ENCODE results near the gene MLST8.
A peak's percentile ranks its signal among the peaks of the same experiment; 100 is the strongest.

The MLST8 gene

GRCh38 chr16:2229632-2230250 is 24.5 kb downstream of the MLST8 start (continued):
- TF ChIP-seq ZNF202 (tag by site-specific recombination; IDR thresholded peaks at IDR 0.05; ENCODE audit: borderline replicate concordance): no peak

GRCh38 chr16:2230376-2230775 is 25.1 kb downstream of the MLST8 start:
- TF ChIP-seq EGR2 (tag by site-specific recombination; IDR thresholded peaks at IDR 0.05; ENCODE audit: low read depth): peak; percentile 62; the same call in 1 of the 2 replicates
- peak; percentile 51 for TF ChIP-seq ZFHX2 (tag by site-specific recombination; conservative IDR thresholded peaks at IDR 0.05)
- peak; percentile 29 for TF ChIP-seq SP2 (tag by site-specific recombination; IDR thresholded peaks at IDR 0.05)
- TF ChIP-seq HOXC10 (CRISPR knock-in tag; IDR thresholded peaks at IDR 0.05): no peak
- Histone ChIP-seq H3K9me3 (ENCODE audit: control insufficient read depth, insufficient read depth, low read depth, low read length) (no peaks in the 10 kb centered on the region), H3K4me1 (ENCODE audit: control insufficient read depth, insufficient read depth, low read length) (no peaks in the 10 kb centered on the region), H3K27ac (ENCODE audit: extremely low read depth, low read depth, low read length) (no peak overlapping the region), H3K4me3 (ENCODE audit: low read depth, low read length) (no peak overlapping the region), H3K36me3 (ENCODE audit: control insufficient read depth in 2 of 2, insufficient read depth in 1 of 2, low read length in 2 of 2) (peaks cover 0 to 89% of the 10 kb centered on the region in 2 experiments; a peak in 2 of 3 replicates)
- POLR2A ChIA-PET: interaction anchor here (0.7 to 1.1 kb wide), 3 partner anchors 81 to 271 kb away, joined by 3 to 5 read pairs (median 3); partner anchors contain the start of gene TEDC2
- CTCF ChIA-PET: interaction anchor here (0.6 kb wide), 1 partner anchor 16 kb away, joined by 7 read pairs; the partner anchor contains the start of gene PGP

- POLR2A ChIA-PET: interaction anchor here (1.1 to 2.0 kb wide), 4 partner anchors 8 to 270 kb away, joined by 3 to 6 read pairs (median 4); partner anchors contain the start of genes E4F1 and ECI1
- CTCF ChIA-PET: no interaction called here
- TF ChIP-seq ZNF629 (tag by site-specific recombination; IDR thresholded peaks at IDR 0.05): peak; percentile 42; the same call in 1 of the 2 replicates
- TF ChIP-seq TCF7L2 (IDR thresholded peaks at IDR 0.05; ENCODE audit: borderline replicate concordance, low read depth, low read length): no peak
- TF ChIP-seq HIC1 (tag by site-specific recombination; IDR thresholded peaks at IDR 0.05): peak; percentile 36; the same call in 1 of the 2 replicates
- TF ChIP-seq INSM2 (tag by site-specific recombination; IDR thresholded peaks at IDR 0.05): no peak
- TF ChIP-seq ZBTB8A (tag by site-specific recombination; IDR thresholded peaks at IDR 0.05): no peak
- peak; percentile 78 for TF ChIP-seq MYNN (tag by site-specific recombination; IDR thresholded peaks at IDR 0.05; ENCODE audit: borderline replicate concordance)
- TF ChIP-seq ZNF639 (tag by site-specific recombination; IDR thresholded peaks at IDR 0.05): peak; percentile 45; the same call in 1 of the 2 replicates
- TF ChIP-seq FEZF1 (tag by site-specific recombination; IDR thresholded peaks at IDR 0.05): peak; percentile 51; the same call in 1 of the 2 replicates
- no peak for TF ChIP-seq ZNF488 (tag by site-specific recombination; IDR thresholded peaks at IDR 0.05)
- TF ChIP-seq ZEB2 (tag by site-specific recombination; IDR thresholded peaks at IDR 0.05): 0 out of 2 replicates have a peak, but pooled peaks have one; percentile 37
- peak; percentile 37; the same call in 1 of the 2 replicates for TF ChIP-seq ZNF76 (tag by site-specific recombination; IDR thresholded peaks at IDR 0.05; ENCODE audit: borderline replicate concordance, low read depth)
- TF ChIP-seq ZIC2 (tag by site-specific recombination; IDR thresholded peaks at IDR 0.05): 0 out of 2 replicates have a peak, but pooled peaks have one; percentile 11
- peak; percentile 29; the same call in 1 of the 2 replicates for TF ChIP-seq PRDM4 (tag by site-specific recombination; IDR thresholded peaks at IDR 0.05)
- 0 out of 2 replicates have a peak, but pooled peaks have one; percentile 9 for TF ChIP-seq ZNF677 (tag by site-specific recombination; IDR thresholded peaks at IDR 0.05)
- TF ChIP-seq SP2 (tag by site-specific recombination; IDR thresholded peaks at IDR 0.05): no peak; the same call in 1 of the 2 replicates
- TF ChIP-seq ZNF423 (tag by site-specific recombination; IDR thresholded peaks at IDR 0.05): no peak
Observed at GRCh38 chr16:2231016-2231931, 26.0 kb downstream of the MLST8 start.

More at GRCh38 chr16:2231016-2231931, 26.0 kb downstream of the MLST8 start:
- peaks cover under 1% of the 10 kb centered on the region; the same call in 1 of the 2 replicates for H3K4me1 ChIP-seq (ENCODE audit: control insufficient read depth, insufficient read depth, low read length)
- peaks cover 0 to 88% of the 10 kb centered on the region in 2 experiments; a peak in 2 of 3 replicates for H3K36me3 ChIP-seq (ENCODE audit: control insufficient read depth in 2 of 2, insufficient read depth in 1 of 2, low read length in 2 of 2)
- no peak overlapping the region for H3K4me3 ChIP-seq (ENCODE audit: low read depth, low read length)
- H3K9me3 ChIP-seq (ENCODE audit: control insufficient read depth, insufficient read depth, low read depth, low read length): no peaks in the 10 kb centered on the region
- no peak overlapping the region for H3K27ac ChIP-seq (ENCODE audit: extremely low read depth, low read depth, low read length)

All from HEK293 (cell line).